Mesenchymal stem cell (in vitro differentiated cells and primary cell): ENCODE results near the gene NTMT2.
A peak's percentile ranks its signal among the peaks of the same experiment; 100 is the strongest.

ENCODE experiments used
- DNase-seq: peaks from one replicate; pipeline ENCODE4 v3.0.0-alpha.2; 2013
- H2AFZ ChIP-seq: one replicate; pipeline ENCODE4 v1.6.1; 2013; ENCODE audit warnings: low read depth, mild to moderate bottlenecking, control low read depth, inconsistent platforms, low read length, moderate library complexity
- H2AK5ac ChIP-seq: 2 replicates; pipeline ENCODE4 v1.6.1; 2013; ENCODE audit warnings: low read length, moderate library complexity, mild to moderate bottlenecking, inconsistent platforms; ENCODE audit not compliant: severe bottlenecking
- H2BK120ac ChIP-seq: one replicate; pipeline ENCODE4 v1.6.1; 2013; ENCODE audit warnings: low read depth, mild to moderate bottlenecking, inconsistent platforms, low read length, moderate library complexity
- H2BK12ac ChIP-seq, 2 experiments: one replicate each; pipeline ENCODE4 v1.6.1; 2013; ENCODE audit warnings: inconsistent platforms in 2 of 2, low read length in 2 of 2, mild to moderate bottlenecking in 2 of 2, moderate library complexity in 2 of 2, control low read depth in 1 of 2
- H2BK15ac ChIP-seq: one replicate; pipeline ENCODE4 v1.6.1; 2013; ENCODE audit warnings: mild to moderate bottlenecking, low read depth, inconsistent platforms; ENCODE audit not compliant: poor library complexity, severe bottlenecking
- H2BK5ac ChIP-seq: 2 replicates; pipeline ENCODE4 v1.6.1; 2013; ENCODE audit warnings: low read depth, mild to moderate bottlenecking, low read length, control low read depth, inconsistent platforms; ENCODE audit not compliant: poor library complexity, severe bottlenecking
- H3K14ac ChIP-seq, 2 experiments: one replicate each; pipeline ENCODE4 v1.6.1; 2013; ENCODE audit warnings: inconsistent platforms in 2 of 2, low read length in 2 of 2, control low read depth in 1 of 2, mild to moderate bottlenecking in 1 of 2, moderate library complexity in 1 of 2
- H3K18ac ChIP-seq, 2 experiments: one replicate each; pipeline ENCODE4 v1.6.1; 2013; ENCODE audit warnings: inconsistent platforms in 2 of 2, low read length in 2 of 2, control low read depth in 1 of 2, low read depth in 1 of 2, mild to moderate bottlenecking in 1 of 2
- H3K23ac ChIP-seq, 2 experiments: one replicate each; pipeline ENCODE4 v1.6.1; 2013; ENCODE audit warnings: inconsistent platforms in 2 of 2, low read length in 2 of 2, mild to moderate bottlenecking in 2 of 2, moderate library complexity in 2 of 2, control low read depth in 1 of 2
- H3K27ac ChIP-seq: 2 replicates; pipeline ENCODE4 v1.5.1; 2013; ENCODE audit warnings: mild to moderate bottlenecking, moderate library complexity, low read length, control low read depth, inconsistent platforms; ENCODE audit not compliant: poor library complexity, severe bottlenecking
- H3K27me3 ChIP-seq, 2 experiments: 2 replicates each; pipeline versions ENCODE4 v1.6.1 to v1.7.0; 2013; ENCODE audit warnings: low read length in 2 of 2, mild to moderate bottlenecking in 2 of 2, moderate library complexity in 2 of 2, control low read depth in 1 of 2, inconsistent platforms in 1 of 2; ENCODE audit not compliant: control insufficient read depth in 1 of 2, insufficient read depth in 1 of 2
- H3K36me3 ChIP-seq, 2 experiments: 2 replicates each; pipeline versions ENCODE4 v1.6.1 to v1.7.0; 2013; ENCODE audit warnings: low read length in 2 of 2, control low read depth in 1 of 2, inconsistent platforms in 1 of 2, low read depth in 1 of 2, mild to moderate bottlenecking in 1 of 2; ENCODE audit not compliant: insufficient read depth in 2 of 2, control insufficient read depth in 1 of 2
- H3K4ac ChIP-seq, 2 experiments: one replicate each; pipeline ENCODE4 v1.6.1; 2013; ENCODE audit warnings: inconsistent platforms in 2 of 2, low read length in 2 of 2, mild to moderate bottlenecking in 2 of 2, moderate library complexity in 2 of 2, control low read depth in 1 of 2, low read depth in 1 of 2
- H3K4me1 ChIP-seq: 2 replicates; pipeline ENCODE4 v1.6.1; 2013; ENCODE audit warnings: low read depth, low read length, control low read depth; ENCODE audit not compliant: control insufficient read depth, insufficient read depth
- H3K4me2 ChIP-seq: 2 replicates; pipeline ENCODE4 v1.6.1; 2013; ENCODE audit warnings: low read length, mild to moderate bottlenecking, inconsistent platforms; ENCODE audit not compliant: poor library complexity, severe bottlenecking
- H3K4me3 ChIP-seq, 2 experiments: 2 replicates each; pipeline versions ENCODE4 v1.5.1 to v1.7.0; 2013; ENCODE audit warnings: low read length in 2 of 2, mild to moderate bottlenecking in 2 of 2, control low read depth in 1 of 2, low read depth in 1 of 2; ENCODE audit not compliant: insufficient read depth in 1 of 2
- H3K79me1 ChIP-seq: replicated peaks from 2 replicates; pipeline ENCODE4 v1.6.1; 2013; ENCODE audit warnings: mild to moderate bottlenecking, control low read depth, low read length, inconsistent platforms; ENCODE audit not compliant: poor library complexity, severe bottlenecking
- H3K9ac ChIP-seq: 2 replicates; pipeline ENCODE4 v1.7.0; 2013; ENCODE audit warnings: mild to moderate bottlenecking, low read length, moderate library complexity
- H3K9me3 ChIP-seq: 2 replicates; pipeline ENCODE4 v1.7.0; 2013; ENCODE audit warnings: mild to moderate bottlenecking, low read length; ENCODE audit not compliant: control insufficient read depth
- H4K8ac ChIP-seq: one replicate; pipeline ENCODE4 v1.6.1; 2013; ENCODE audit warnings: inconsistent platforms, mild to moderate bottlenecking, low read length, moderate library complexity
- H4K91ac ChIP-seq: one replicate; pipeline ENCODE4 v1.6.1; 2013; ENCODE audit warnings: mild to moderate bottlenecking, low read length, inconsistent platforms
- WGBS: methylation state at CpG from one replicate; pipeline ENCODE4 v1.1.7; 2013; ENCODE audit warnings: mixed read lengths; 5-methylcytosine and 5-hydroxymethylcytosine counted together

Gene NTMT2

GRCh38 chr1:170126696-170127095 is 19.1 kb upstream of the NTMT2 start:
- Histone ChIP-seq H3K18ac (no peak overlapping the region), H2BK120ac (no peak overlapping the region), H2BK12ac (no peak overlapping the region), H3K4me1 (no peaks in the 10 kb centered on the region), H3K4me3 (no peak overlapping the region), H2BK15ac (no peak overlapping the region), H4K91ac (no peak overlapping the region), H3K36me3 (no peaks in the 10 kb centered on the region), H2AFZ (no peak overlapping the region), H3K27me3 (no peaks in the 10 kb centered on the region), H3K79me1 (no peaks in the 10 kb centered on the region), H3K4me2 (no peak overlapping the region), H3K9ac (peak overlapping the region; percentile 56), H2BK5ac (no peak overlapping the region), H3K14ac (no peak overlapping the region), H3K27ac (no peak overlapping the region), H3K23ac (no peak overlapping the region), H4K8ac (no peak overlapping the region), H2AK5ac (no peak overlapping the region), H3K4ac (no peak overlapping the region), H3K9me3 (peaks cover 13% of the 10 kb centered on the region)
- peak; percentile 90 for DNase-seq
- WGBS = 22% methylated on average over 2 of the region's 4 CpGs

GRCh38 chr1:170131450-170131849 is 14.3 kb upstream of the NTMT2 start:
- no peak overlapping the region for H2AK5ac ChIP-seq
- H3K4me2 ChIP-seq = no peak overlapping the region
- no peak overlapping the region for H4K91ac ChIP-seq
- H3K23ac ChIP-seq = no peak overlapping the region
- 82% methylated on average over 5 of the region's 6 CpGs for WGBS
- H2BK15ac ChIP-seq = no peak overlapping the region
- H2BK120ac ChIP-seq = no peak overlapping the region
- H2BK12ac ChIP-seq = no peak overlapping the region
- no peak overlapping the region for H4K8ac ChIP-seq
- no peak overlapping the region for H3K27ac ChIP-seq
- no peak overlapping the region for H2AFZ ChIP-seq
- H3K4me3 ChIP-seq = no peak overlapping the region
- no peaks in the 10 kb centered on the region for H3K4me1 ChIP-seq
- H3K9me3 ChIP-seq = no peaks in the 10 kb centered on the region
- no peaks in the 10 kb centered on the region for H3K79me1 ChIP-seq
- DNase-seq = no peak
- no peaks in the 10 kb centered on the region for H3K36me3 ChIP-seq
- H3K18ac ChIP-seq = no peak overlapping the region
- H3K27me3 ChIP-seq = no peaks in the 10 kb centered on the region
- H3K4ac ChIP-seq = no peak overlapping the region
- no peak overlapping the region for H3K14ac ChIP-seq
- no peak overlapping the region for H3K9ac ChIP-seq
- H2BK5ac ChIP-seq = no peak overlapping the region

GRCh38 chr1:170131984-170132383 is 13.8 kb upstream of the NTMT2 start:
- no peak overlapping the region for H3K18ac ChIP-seq
- no peak overlapping the region for H2BK120ac ChIP-seq
- H2BK5ac ChIP-seq = no peak overlapping the region
- H3K4ac ChIP-seq = no peak overlapping the region
- no peaks in the 10 kb centered on the region for H3K36me3 ChIP-seq
- no peak overlapping the region for H2BK15ac ChIP-seq
- H3K79me1 ChIP-seq = no peaks in the 10 kb centered on the region
- H2AFZ ChIP-seq = no peak overlapping the region
- WGBS = 100% methylated on average over 1 of the region's 1 CpG
- no peak overlapping the region for H3K27ac ChIP-seq
- no peak overlapping the region for H3K23ac ChIP-seq
- DNase-seq = no peak
- no peak overlapping the region for H2BK12ac ChIP-seq
- H4K91ac ChIP-seq = no peak overlapping the region
- H2AK5ac ChIP-seq = no peak overlapping the region
- no peaks in the 10 kb centered on the region for H3K4me1 ChIP-seq
- H3K4me2 ChIP-seq = no peak overlapping the region
- no peak overlapping the region for H3K14ac ChIP-seq
- no peak overlapping the region for H3K9ac ChIP-seq
- no peaks in the 10 kb centered on the region for H3K9me3 ChIP-seq
- no peak overlapping the region for H3K4me3 ChIP-seq
- no peak overlapping the region for H4K8ac ChIP-seq
- no peaks in the 10 kb centered on the region for H3K27me3 ChIP-seq

GRCh38 chr1:170133766-170134495 is 11.8 kb upstream of the NTMT2 start:
- no peak overlapping the region for H3K27ac ChIP-seq
- H2AK5ac ChIP-seq = no peak overlapping the region
- H3K4me1 ChIP-seq = no peaks in the 10 kb centered on the region
- H3K79me1 ChIP-seq = no peaks in the 10 kb centered on the region
- H3K4me2 ChIP-seq = no peak overlapping the region
- H2BK120ac ChIP-seq = no peak overlapping the region
- H3K14ac ChIP-seq = no peak overlapping the region
- H2BK12ac ChIP-seq = no peak overlapping the region
- 5% methylated on average over 1 of the region's 2 CpGs for WGBS
- H2BK15ac ChIP-seq = no peak overlapping the region
- DNase-seq = peak; percentile 25
- H3K4me3 ChIP-seq = peak overlapping the region in 1 of 2 experiments; percentile 1
- H4K91ac ChIP-seq = no peak overlapping the region
- no peak overlapping the region for H2BK5ac ChIP-seq
- H2AFZ ChIP-seq = no peak overlapping the region
- no peak overlapping the region for H4K8ac ChIP-seq
- H3K9me3 ChIP-seq = no peaks in the 10 kb centered on the region
- peak overlapping the region; percentile 51 for H3K9ac ChIP-seq
- no peak overlapping the region for H3K23ac ChIP-seq
- no peaks in the 10 kb centered on the region for H3K27me3 ChIP-seq
- no peak overlapping the region for H3K4ac ChIP-seq
- no peaks in the 10 kb centered on the region for H3K36me3 ChIP-seq
- no peak overlapping the region for H3K18ac ChIP-seq
